ENCODE results near the gene NTN5.
A peak's percentile ranks its signal among the peaks of the same experiment; 100 is the strongest.

The NTN5 gene

DNA sequence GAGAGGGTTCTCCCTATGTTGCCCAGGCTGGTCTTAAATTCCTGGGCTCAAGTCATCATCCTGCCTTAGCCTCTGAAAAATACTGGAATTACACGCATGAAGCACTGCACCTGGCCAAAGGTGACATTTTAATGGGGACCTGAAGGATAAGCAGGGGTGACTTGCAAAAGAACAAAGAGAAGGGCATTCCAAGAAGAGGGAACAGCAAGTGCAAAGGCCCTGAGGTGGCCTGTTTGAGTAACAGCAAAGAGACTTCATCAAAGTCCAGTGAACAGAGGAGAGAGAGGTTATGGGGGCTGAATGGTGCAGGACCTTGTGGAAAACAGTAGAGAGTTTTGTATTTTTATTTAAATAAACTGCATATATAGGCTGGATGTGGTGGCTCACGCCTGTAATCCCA lies 31.0 kb downstream of the NTN5 start:
- Mint-ChIP-seq H3K4me3 (peak overlapping the region in 2 of 3 experiments; percentile 22 to 58), H3K27ac (no peak overlapping the region), H3K36me3 (ENCODE audit: low read depth) (peaks cover 5% of the 10 kb centered on the region), H3K4me1 (peaks cover 30% of the 10 kb centered on the region), H3K9me3 (no peaks in the 10 kb centered on the region), H3K27me3 (ENCODE audit: low read depth) (no peaks in the 10 kb centered on the region)
- TF ChIP-seq, protein P1, sequence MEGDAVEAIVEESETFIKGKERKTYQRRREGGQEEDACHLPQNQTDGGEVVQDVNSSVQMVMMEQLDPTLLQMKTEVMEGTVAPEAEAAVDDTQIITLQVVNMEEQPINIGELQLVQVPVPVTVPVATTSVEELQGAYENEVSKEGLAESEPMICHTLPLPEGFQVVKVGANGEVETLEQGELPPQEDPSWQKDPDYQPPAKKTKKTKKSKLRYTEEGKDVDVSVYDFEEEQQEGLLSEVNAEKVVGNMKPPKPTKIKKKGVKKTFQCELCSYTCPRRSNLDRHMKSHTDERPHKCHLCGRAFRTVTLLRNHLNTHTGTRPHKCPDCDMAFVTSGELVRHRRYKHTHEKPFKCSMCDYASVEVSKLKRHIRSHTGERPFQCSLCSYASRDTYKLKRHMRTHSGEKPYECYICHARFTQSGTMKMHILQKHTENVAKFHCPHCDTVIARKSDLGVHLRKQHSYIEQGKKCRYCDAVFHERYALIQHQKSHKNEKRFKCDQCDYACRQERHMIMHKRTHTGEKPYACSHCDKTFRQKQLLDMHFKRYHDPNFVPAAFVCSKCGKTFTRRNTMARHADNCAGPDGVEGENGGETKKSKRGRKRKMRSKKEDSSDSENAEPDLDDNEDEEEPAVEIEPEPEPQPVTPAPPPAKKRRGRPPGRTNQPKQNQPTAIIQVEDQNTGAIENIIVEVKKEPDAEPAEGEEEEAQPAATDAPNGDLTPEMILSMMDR (IDR thresholded peaks at IDR 0.05; ENCODE audit: unreplicated experiment in 3 of 3): no peak

DNA sequence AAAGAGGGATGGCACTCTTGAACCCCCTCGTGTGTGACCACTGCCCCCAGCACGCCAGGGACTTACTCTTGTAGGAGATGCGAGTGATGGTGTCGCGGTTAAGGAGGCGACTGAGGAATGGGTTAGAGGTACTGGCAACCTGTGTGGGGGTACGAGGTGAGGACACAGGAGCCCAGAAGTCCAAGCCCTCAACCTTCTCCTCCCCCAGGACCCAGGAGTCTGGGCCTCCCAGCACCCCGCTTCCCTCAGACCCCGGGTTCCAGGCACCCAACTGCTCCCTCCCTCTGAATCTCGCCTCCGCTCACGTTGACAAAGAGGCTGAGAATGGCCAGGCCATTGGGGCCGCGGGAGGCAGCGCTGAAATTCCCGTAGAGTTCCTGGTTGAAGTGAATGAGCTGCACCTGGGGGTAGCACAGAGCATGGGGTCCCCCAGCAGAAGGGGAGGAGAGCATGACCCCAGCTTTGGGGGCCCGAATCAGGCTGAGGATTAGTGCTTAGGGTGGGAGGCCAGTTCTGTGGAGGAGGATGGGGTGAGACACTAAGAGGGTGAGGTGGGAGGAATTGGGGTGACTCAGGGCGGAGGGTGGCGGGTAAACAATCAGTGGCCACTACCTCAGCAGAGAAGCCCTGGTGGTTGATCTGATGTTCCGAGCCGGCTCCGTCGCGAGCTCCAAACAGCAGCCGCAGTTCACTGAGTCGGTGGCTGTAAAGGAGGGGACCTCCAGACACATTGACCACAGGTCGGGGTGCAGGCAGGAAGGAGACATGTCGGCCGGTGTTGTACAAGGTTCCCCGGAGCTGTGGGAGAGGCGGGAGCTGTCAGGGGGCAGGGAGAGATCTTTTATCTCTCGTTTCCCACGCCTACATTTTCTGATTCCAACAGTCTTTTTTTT lies 33.1 kb downstream of the NTN5 start:
- peak overlapping the region in 2 of 3 experiments; percentile 52 to 97 for H3K27ac Mint-ChIP-seq
- TF ChIP-seq, protein P1 (IDR thresholded peaks at IDR 0.05; ENCODE audit: unreplicated experiment in 3 of 3): no peak
- H3K4me1 Mint-ChIP-seq: peaks cover 27% of the 10 kb centered on the region
- no peaks in the 10 kb centered on the region for H3K27me3 Mint-ChIP-seq (ENCODE audit: low read depth)
- H3K36me3 Mint-ChIP-seq (ENCODE audit: low read depth): peaks cover 5% of the 10 kb centered on the region
- peak overlapping the region in 2 of 3 experiments; percentile 15 to 26 for H3K4me3 Mint-ChIP-seq
- H3K9me3 Mint-ChIP-seq: no peaks in the 10 kb centered on the region

DNA sequence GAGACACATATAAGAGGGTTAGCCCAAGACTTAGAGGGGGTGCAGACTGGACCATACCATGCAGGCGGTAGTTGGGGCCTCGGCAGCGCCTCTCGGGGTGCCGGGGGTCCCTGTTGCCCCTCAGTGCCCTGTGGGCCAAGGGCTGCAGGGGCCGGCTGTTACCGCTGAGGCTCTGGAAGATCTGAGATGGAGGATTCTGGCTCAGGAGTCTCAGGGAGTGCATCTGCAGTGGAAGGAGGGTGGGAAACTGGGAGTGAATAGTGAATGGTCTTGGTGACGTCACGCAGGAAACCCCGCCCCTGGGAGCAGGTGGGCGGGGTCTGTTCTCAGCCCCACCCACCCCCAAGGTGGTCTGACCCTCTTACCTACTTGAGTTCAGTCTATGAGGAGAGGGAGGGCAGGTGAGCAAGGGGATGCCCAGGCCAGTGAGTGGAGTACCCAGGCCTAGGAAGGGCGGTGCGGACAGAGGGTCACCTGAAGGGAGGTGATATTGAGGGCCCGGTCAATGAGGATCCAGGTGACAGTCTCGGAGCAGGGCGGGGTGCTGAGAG lies 33.9 kb downstream of the NTN5 start:
- Mint-ChIP-seq H3K4me1 (peaks cover 28% of the 10 kb centered on the region), H3K36me3 (ENCODE audit: low read depth) (peaks cover 5% of the 10 kb centered on the region), H3K4me3 (peak overlapping the region; percentile 84 to 86 (median 86)), H3K27me3 (ENCODE audit: low read depth) (no peaks in the 10 kb centered on the region), H3K9me3 (no peaks in the 10 kb centered on the region), H3K27ac (peak overlapping the region; percentile 95 to 97 (median 97))
- TF ChIP-seq, protein P1 (IDR thresholded peaks at IDR 0.05; ENCODE audit: unreplicated experiment in 3 of 3): no peak

DNA sequence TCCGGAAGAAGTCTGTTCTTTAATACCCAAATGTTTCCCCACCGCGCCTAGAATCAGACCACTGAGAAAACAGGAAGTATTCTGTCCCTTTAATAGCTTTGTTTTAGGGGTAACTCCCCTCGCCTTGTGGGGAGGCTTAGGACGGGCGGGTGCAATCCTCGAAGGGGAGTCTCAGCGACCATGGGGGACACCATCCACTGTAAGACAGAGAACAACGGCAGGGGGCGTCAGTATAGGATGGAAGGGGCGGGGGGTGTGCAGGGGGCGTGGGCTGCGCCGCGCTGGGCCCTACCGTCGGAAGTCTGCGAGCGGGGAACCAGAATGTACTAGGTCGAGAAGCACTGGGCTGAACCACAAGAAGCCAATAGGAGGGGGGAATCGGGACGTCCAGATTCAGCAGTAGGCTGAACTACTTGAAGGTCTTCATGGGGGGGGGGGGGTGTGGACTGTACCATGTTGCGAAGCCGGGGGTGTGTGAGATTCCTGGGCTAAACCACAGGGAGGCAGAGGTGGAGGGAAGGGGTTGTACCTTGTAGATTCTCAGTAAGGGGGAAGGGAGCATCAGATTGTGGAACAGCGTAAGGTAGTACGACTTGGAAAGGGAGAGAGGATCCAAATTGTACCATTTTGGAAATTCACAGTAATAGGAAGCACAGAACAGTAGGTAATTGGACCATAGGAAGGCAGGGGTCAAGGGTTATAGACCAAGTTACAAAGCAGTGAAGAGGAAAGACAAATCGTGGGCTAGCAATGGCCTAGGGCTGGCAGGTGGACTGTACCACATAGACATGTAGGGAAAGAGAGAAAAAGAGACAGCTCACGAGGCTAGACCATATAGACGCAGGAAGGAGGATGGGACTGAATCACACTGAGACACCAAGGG lies 34.6 kb downstream of the NTN5 start:
- no peaks in the 10 kb centered on the region for H3K27me3 Mint-ChIP-seq (ENCODE audit: low read depth)
- peak overlapping the region; percentile 84 to 86 (median 86) for H3K4me3 Mint-ChIP-seq

DNA sequence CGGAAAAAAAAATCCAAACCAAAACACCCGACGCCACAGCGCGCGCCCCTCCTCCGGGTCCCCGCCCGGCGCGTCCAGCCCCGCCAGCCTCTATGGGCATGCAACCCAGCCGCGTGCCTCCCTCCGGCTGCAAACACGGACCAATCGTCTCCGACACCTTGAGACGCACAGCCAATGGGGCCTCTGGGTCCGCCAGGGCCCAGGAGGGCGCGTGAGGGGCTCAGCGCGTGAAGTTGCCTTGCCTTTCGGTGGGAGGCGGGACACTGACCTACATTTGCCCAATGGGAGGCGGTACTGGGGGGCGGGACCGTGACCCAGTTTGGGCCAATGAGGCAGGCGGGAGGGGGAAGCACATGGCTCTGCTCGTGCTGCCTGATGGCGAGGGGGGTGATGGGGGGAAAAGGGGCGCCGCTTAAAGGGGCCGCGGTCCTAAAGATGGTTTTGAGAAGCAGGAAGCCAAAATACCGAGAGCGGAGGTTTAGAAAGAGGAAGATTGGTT lies 35.3 kb downstream of the NTN5 start:
- Mint-ChIP-seq H3K36me3 (ENCODE audit: low read depth) (peaks cover 5% of the 10 kb centered on the region), H3K4me3 (peak overlapping the region; percentile 84 to 86 (median 86)), H3K27me3 (ENCODE audit: low read depth) (no peaks in the 10 kb centered on the region), H3K4me1 (peaks cover 29% of the 10 kb centered on the region), H3K9me3 (no peaks in the 10 kb centered on the region), H3K27ac (peak overlapping the region; percentile 95 to 97 (median 97))
- TF ChIP-seq, protein P1 (IDR thresholded peaks at IDR 0.05; ENCODE audit: unreplicated experiment in 3 of 3): no peak

More for the DNA sequence above, 34.6 kb downstream of the NTN5 start:
- Mint-ChIP-seq H3K9me3 (no peaks in the 10 kb centered on the region), H3K36me3 (ENCODE audit: low read depth) (peaks cover 5% of the 10 kb centered on the region), H3K27ac (peak overlapping the region; percentile 95 to 97 (median 97)), H3K4me1 (peaks cover 28% of the 10 kb centered on the region)
- TF ChIP-seq, protein P1 (IDR thresholded peaks at IDR 0.05; ENCODE audit: unreplicated experiment in 3 of 3): peak in 1 of 3 experiments; percentile 26

All from nephron (organoid).